DOHH2 (cell line): ENCODE results near the gene SCAMP5.

ENCODE experiments used
- H3F3A ChIP-seq: fragments of 200-600 bp; sonication (generic), shearing (Covaris generic); 2 replicates; pipeline ENCODE4 v1.6.0; 2016; ENCODE audit warnings: antibody characterized with exemption, mild to moderate bottlenecking; ENCODE audit not compliant: control insufficient read depth, insufficient read depth
- H3K27ac ChIP-seq: fragments of 200-600 bp; sonication (generic); 2 replicates; pipeline ENCODE4 v1.5.1; 2014; ENCODE audit warnings: low read depth, mild to moderate bottlenecking, low read length, moderate library complexity
- H3K27me3 ChIP-seq: fragments of 200-600 bp; sonication (generic); 2 replicates; pipeline ENCODE4 v1.6.1; 2014; ENCODE audit warnings: mild to moderate bottlenecking, low read length, mixed read lengths; ENCODE audit not compliant: control insufficient read depth
- H3K36me3 ChIP-seq: fragments of 200-600 bp; sonication (generic); 2 replicates; pipeline ENCODE4 v1.6.1; 2014; ENCODE audit warnings: mild to moderate bottlenecking, low read length, moderate library complexity, mixed read lengths; ENCODE audit not compliant: control insufficient read depth
- H3K4me1 ChIP-seq: fragments of 200-600 bp; sonication (generic); 2 replicates; pipeline ENCODE4 v1.6.1; 2014; ENCODE audit warnings: mild to moderate bottlenecking, low read length, mixed read lengths; ENCODE audit not compliant: control insufficient read depth
- H3K4me2 ChIP-seq: fragments of 200-600 bp; sonication (generic); 2 replicates; pipeline ENCODE4 v1.6.0; 2014; ENCODE audit warnings: mild to moderate bottlenecking, low read length, moderate library complexity
- H3K4me3 ChIP-seq: fragments of 200-600 bp; sonication (generic); 2 replicates; pipeline ENCODE4 v1.5.1; 2014; ENCODE audit warnings: mild to moderate bottlenecking, low read length, mixed read lengths
- H3K79me2 ChIP-seq: fragments of 200-600 bp; sonication (generic); 2 replicates; pipeline ENCODE4 v1.6.1; 2014; ENCODE audit warnings: mild to moderate bottlenecking, low read length, mixed read lengths; ENCODE audit not compliant: control insufficient read depth
- H3K9me2 ChIP-seq: fragments of 200-600 bp; sonication (generic); replicated peaks from 2 replicates; pipeline ENCODE4 v1.6.1; 2014; ENCODE audit warnings: mild to moderate bottlenecking, low read length, mixed read lengths; ENCODE audit not compliant: control insufficient read depth
- H3K9me3 ChIP-seq: fragments of 200-600 bp; sonication (generic); 2 replicates; pipeline ENCODE4 v1.6.1; 2014; ENCODE audit warnings: antibody characterized with exemption, low read length, mixed read lengths; ENCODE audit not compliant: control insufficient read depth, insufficient read depth
- H4K20me1 ChIP-seq: fragments of 200-600 bp; sonication (generic); 2 replicates; pipeline ENCODE4 v1.6.0; 2014; ENCODE audit warnings: low read depth, mild to moderate bottlenecking, antibody characterized with exemption, low read length, moderate library complexity; ENCODE audit not compliant: control insufficient read depth, insufficient read depth
- EZH2phosphoT487 ChIP-seq: fragments of 200-600 bp; sonication (generic); IDR thresholded peaks from 2 replicates; pipeline ENCODE4 v1.6.1; 2017; ENCODE audit warnings: borderline replicate concordance, mild to moderate bottlenecking, antibody characterized with exemption, low read length, moderate library complexity, mixed read lengths
- TF ChIP-seq, protein P1 (sequence below): fragments of 200-600 bp; sonication (generic); IDR thresholded peaks from one replicate; pipeline ENCODE4 v1.5.1; 2014; ENCODE audit warnings: antibody characterized with exemption, mild to moderate bottlenecking, low read depth, low read length; ENCODE audit not compliant: poor library complexity, severe bottlenecking

The SCAMP5 gene

GRCh38 chr15:74960995-74961588, 34.3 kb upstream of the SCAMP5 start:
- H3K79me2 ChIP-seq, result peaks cover 4% of the 10 kb centered on the region
- peaks cover 71% of the 10 kb centered on the region for H3K4me1 ChIP-seq
- H3K4me3 ChIP-seq, result no peak overlapping the region
- TF ChIP-seq EZH2phosphoT487, result no peak
- TF ChIP-seq, protein P1, sequence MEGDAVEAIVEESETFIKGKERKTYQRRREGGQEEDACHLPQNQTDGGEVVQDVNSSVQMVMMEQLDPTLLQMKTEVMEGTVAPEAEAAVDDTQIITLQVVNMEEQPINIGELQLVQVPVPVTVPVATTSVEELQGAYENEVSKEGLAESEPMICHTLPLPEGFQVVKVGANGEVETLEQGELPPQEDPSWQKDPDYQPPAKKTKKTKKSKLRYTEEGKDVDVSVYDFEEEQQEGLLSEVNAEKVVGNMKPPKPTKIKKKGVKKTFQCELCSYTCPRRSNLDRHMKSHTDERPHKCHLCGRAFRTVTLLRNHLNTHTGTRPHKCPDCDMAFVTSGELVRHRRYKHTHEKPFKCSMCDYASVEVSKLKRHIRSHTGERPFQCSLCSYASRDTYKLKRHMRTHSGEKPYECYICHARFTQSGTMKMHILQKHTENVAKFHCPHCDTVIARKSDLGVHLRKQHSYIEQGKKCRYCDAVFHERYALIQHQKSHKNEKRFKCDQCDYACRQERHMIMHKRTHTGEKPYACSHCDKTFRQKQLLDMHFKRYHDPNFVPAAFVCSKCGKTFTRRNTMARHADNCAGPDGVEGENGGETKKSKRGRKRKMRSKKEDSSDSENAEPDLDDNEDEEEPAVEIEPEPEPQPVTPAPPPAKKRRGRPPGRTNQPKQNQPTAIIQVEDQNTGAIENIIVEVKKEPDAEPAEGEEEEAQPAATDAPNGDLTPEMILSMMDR, result no peak
- H3K36me3 ChIP-seq, result no peaks in the 10 kb centered on the region
- peak overlapping the region; percentile 30 for H3K4me2 ChIP-seq
- H3K9me3 ChIP-seq, result no peaks in the 10 kb centered on the region
- H3K27me3 ChIP-seq, result peaks cover 28% of the 10 kb centered on the region
- no peaks in the 10 kb centered on the region for H4K20me1 ChIP-seq
- H3F3A ChIP-seq, result peaks cover 6% of the 10 kb centered on the region; the same call in 1 of the 2 replicates
- no peaks in the 10 kb centered on the region for H3K9me2 ChIP-seq
- H3K27ac ChIP-seq, result no peak overlapping the region

DNA sequence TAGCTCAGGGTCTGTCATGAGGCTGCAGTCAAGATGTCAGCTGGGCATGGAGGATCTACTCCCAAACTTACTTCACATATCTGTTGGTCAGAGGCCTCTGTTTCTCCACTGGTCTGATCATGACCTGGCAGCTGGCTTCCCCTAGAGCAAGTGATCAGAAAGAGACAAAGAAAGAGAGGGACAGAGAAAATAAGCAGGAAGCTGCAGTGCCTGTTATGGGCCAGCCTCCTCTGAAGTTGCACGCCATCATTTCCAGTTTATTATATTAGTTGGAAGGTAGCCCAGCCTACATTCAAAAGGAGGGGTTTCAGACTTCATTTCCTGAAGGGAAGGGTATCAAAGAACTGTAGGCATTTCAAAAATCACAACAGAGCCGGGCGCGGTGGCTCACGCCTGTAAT, 33.7 kb upstream of the SCAMP5 start:
- Histone ChIP-seq H3K4me3 (no peak overlapping the region), H3K4me2 (peak overlapping the region; percentile 30), H3F3A (peaks cover 6% of the 10 kb centered on the region; the same call in 1 of the 2 replicates), H3K9me2 (no peaks in the 10 kb centered on the region), H4K20me1 (no peaks in the 10 kb centered on the region), H3K27ac (no peak overlapping the region), H3K4me1 (peaks cover 66% of the 10 kb centered on the region), H3K9me3 (no peaks in the 10 kb centered on the region), H3K36me3 (no peaks in the 10 kb centered on the region), H3K27me3 (peaks cover 28% of the 10 kb centered on the region), H3K79me2 (no peaks in the 10 kb centered on the region)
- TF ChIP-seq, protein P1, result no peak

DNA sequence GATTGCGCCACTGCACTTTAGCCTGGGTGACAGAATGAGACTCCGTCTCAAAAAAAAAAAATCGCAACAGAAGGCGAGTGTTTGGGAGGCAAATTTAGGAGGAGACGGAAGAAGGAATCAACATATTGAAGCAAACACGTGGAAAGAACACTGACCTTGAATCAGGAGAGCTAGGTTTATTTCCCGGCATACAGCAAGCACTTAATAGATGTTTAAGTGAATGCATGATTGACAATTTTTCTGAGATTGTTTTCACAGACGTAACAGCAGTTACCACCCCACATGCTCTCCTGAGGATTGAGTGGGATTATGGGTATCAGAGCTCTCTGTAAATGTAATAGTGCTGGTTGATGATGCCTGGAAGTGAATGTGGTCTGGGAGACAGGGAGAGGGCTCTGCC, 33.1 kb upstream of the SCAMP5 start:
- peaks cover 24% of the 10 kb centered on the region for H3K27me3 ChIP-seq

More for the DNA sequence above, 33.1 kb upstream of the SCAMP5 start:
- TF ChIP-seq, protein P1, result no peak
- no peak for TF ChIP-seq EZH2phosphoT487
- H3K4me1 ChIP-seq, result peaks cover 60% of the 10 kb centered on the region
- H3K4me2 ChIP-seq, result no peak overlapping the region
- H3K79me2 ChIP-seq, result no peaks in the 10 kb centered on the region
- no peak overlapping the region for H3K27ac ChIP-seq
- no peaks in the 10 kb centered on the region for H3K9me2 ChIP-seq
- H3F3A ChIP-seq, result peaks cover 6% of the 10 kb centered on the region; the same call in 1 of the 2 replicates
- no peaks in the 10 kb centered on the region for H4K20me1 ChIP-seq
- H3K9me3 ChIP-seq, result no peaks in the 10 kb centered on the region
- H3K36me3 ChIP-seq, result no peaks in the 10 kb centered on the region
- no peak overlapping the region for H3K4me3 ChIP-seq
